ENCODE measurements around the gene CUL4A.
A peak's percentile ranks its signal among the peaks of the same experiment; 100 is the strongest.
"Not testable (repeated sequence)": the region's sequence is repeated elsewhere in the genome, so short reads cannot be mapped to it uniquely, and the experiment has no call there.

Gene CUL4A

DNA sequence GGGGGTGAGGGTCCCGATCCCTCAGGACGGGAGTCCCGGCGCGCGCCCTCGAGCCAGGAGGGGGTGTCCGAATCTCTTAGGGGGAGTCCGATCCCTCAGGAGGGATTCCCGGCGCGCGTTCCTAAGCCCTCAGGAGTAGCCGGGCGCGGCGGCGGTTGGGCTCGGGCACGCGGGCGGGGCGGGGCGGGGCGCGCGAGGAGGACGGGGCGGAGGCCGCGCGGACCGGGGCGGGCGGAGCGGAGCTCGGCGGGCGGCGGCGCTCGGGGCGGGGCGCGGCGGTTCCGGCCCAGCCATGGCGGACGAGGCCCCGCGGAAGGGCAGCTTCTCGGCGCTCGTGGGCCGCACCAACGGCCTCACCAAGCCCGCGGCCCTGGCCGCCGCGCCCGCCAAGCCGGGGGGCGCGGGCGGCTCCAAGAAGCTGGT lies at the start of gene CUL4A:
Gene CUL4A, plus strand, starts transcription at position 278 of the 423 bp plus-strand sequence. Its CDS starts 15 bp downstream, at position 293.
- Mint-ChIP-seq H3K4me1 (peaks cover 60% of the 10 kb centered on the region), H3K27me3 (ENCODE audit: low read depth, poor library complexity) (no peaks in the 10 kb centered on the region), H3K27ac (peak within 1 kb of the TSS; percentile 54), H3K36me3 (ENCODE audit: low read depth) (peaks cover 40% of the 10 kb centered on the region), H3K4me3 (peak within 1 kb of the TSS; percentile 90), H3K9me3 (no peaks in the 10 kb centered on the region)
- TF ChIP-seq, protein P1, sequence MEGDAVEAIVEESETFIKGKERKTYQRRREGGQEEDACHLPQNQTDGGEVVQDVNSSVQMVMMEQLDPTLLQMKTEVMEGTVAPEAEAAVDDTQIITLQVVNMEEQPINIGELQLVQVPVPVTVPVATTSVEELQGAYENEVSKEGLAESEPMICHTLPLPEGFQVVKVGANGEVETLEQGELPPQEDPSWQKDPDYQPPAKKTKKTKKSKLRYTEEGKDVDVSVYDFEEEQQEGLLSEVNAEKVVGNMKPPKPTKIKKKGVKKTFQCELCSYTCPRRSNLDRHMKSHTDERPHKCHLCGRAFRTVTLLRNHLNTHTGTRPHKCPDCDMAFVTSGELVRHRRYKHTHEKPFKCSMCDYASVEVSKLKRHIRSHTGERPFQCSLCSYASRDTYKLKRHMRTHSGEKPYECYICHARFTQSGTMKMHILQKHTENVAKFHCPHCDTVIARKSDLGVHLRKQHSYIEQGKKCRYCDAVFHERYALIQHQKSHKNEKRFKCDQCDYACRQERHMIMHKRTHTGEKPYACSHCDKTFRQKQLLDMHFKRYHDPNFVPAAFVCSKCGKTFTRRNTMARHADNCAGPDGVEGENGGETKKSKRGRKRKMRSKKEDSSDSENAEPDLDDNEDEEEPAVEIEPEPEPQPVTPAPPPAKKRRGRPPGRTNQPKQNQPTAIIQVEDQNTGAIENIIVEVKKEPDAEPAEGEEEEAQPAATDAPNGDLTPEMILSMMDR (IDR thresholded peaks at IDR 0.05) = no peak
- DNase-seq = peak; percentile 88

DNA sequence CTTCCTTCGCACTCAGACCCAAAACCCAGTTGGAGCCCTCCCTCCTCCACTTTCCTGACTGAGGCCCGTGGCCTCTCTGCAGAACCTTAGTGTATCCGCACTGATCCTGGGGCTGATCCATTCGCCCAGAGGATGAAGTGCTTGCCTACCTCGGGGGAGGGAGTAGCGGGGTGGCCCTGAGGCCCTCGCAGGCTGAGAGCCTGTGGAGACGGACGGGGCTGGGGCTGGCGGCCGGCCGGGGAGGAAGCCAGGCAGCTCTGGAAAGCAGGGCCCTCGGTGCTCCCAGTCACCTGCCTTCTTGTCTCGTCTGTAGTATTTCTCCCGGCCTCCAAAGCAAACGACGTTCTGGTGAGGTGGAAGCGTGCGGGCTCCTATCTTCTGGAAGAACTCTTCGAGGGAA lies 49.7 kb upstream of the CUL4A start:
- TF ChIP-seq, protein P1 (IDR thresholded peaks at IDR 0.05) = no peak
- Mint-ChIP-seq H3K27ac (no peak overlapping the region), H3K4me3 (no peak overlapping the region), H3K4me1 (peaks cover 57% of the 10 kb centered on the region), H3K9me3 (peaks cover 28% of the 10 kb centered on the region), H3K36me3 (ENCODE audit: low read depth) (peaks cover 17% of the 10 kb centered on the region), H3K27me3 (ENCODE audit: low read depth, poor library complexity) (peaks cover 39% of the 10 kb centered on the region)
- no peak for DNase-seq

DNA sequence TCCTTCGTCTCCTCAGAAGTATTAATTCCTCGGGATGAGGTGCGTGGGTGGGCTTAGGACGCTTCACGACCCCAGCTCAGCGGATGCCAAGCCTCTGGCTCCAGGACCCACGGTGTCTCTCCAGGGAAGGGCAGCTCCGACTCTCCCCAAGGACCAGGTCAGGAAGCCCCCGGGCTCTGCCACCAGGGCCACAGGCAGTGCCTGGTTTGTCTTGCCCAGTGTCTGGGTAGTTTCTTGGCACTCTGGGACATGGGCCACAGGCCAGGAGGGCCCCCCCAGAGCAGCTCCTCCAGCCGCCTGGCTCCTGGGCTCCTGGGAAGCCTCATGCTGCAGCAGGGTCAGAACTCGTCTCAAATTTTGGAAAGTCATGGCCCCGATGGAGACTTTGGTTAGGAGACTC lies 48.4 kb upstream of the CUL4A start:
- no peak overlapping the region for H3K27ac Mint-ChIP-seq
- H3K4me3 Mint-ChIP-seq = peak overlapping the region; percentile 50
- TF ChIP-seq, protein P1 (IDR thresholded peaks at IDR 0.05) = no peak
- H3K4me1 Mint-ChIP-seq = peaks cover 50% of the 10 kb centered on the region
- H3K27me3 Mint-ChIP-seq (ENCODE audit: low read depth, poor library complexity) = peaks cover 44% of the 10 kb centered on the region
- H3K9me3 Mint-ChIP-seq = peaks cover 17% of the 10 kb centered on the region
- peaks cover 21% of the 10 kb centered on the region for H3K36me3 Mint-ChIP-seq (ENCODE audit: low read depth)
- DNase-seq = no peak

DNA sequence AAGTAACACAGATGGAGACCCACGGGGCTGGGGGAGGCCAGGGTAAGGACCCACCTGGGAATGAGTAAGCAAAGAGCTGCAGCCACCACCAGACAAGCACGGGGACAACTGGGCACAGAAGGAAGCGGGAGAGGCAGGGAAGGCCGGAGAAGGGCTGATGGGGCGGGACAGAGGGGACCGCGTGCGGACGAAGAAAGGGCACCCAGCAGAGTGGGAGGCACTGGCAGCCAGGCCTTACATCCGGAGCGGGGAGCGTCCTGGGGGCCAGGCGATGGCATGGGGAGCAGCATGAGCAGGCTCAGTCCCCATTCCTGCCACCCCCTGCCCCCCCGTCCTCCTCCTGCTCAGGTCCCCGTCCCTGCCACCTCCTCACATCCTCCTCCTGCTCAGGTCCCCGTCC lies 48.0 kb upstream of the CUL4A start:
- Mint-ChIP-seq H3K4me1 (peaks cover 50% of the 10 kb centered on the region), H3K27ac (no peak overlapping the region), H3K9me3 (peaks cover 13% of the 10 kb centered on the region), H3K36me3 (ENCODE audit: low read depth) (peaks cover 26% of the 10 kb centered on the region), H3K4me3 (peak overlapping the region; percentile 50), H3K27me3 (ENCODE audit: low read depth, poor library complexity) (peaks cover 44% of the 10 kb centered on the region)
- TF ChIP-seq, protein P1 (IDR thresholded peaks at IDR 0.05) = no peak
- no peak for DNase-seq

DNA sequence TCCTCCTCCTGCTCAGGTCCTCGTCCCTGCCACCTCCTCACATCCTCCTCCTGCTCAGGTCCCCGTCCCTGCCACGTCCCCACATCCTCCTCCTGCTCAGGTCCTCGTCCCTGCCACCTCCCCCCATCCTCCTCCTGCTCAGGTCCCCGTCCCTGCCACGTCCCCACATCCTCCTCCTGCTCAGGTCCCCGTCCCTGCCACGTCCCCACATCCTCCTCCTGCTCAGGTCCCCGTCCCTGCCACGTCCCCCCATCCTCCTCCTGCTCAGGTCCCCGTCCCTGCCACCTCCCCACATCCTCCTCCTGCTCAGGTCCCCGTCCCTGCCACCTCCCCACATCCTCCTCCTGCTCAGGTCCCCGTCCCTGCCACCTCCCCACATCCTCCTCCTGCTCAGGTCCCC lies 47.4 kb upstream of the CUL4A start:
- DNase-seq, H3K4me3 Mint-ChIP-seq, H3K27ac Mint-ChIP-seq, H3K9me3 Mint-ChIP-seq: not testable (repeated sequence)
- peaks cover 31% of the 10 kb centered on the region for H3K36me3 Mint-ChIP-seq (ENCODE audit: low read depth)
- peaks cover 44% of the 10 kb centered on the region for H3K27me3 Mint-ChIP-seq (ENCODE audit: low read depth, poor library complexity)
- H3K4me1 Mint-ChIP-seq = peaks cover 49% of the 10 kb centered on the region

DNA sequence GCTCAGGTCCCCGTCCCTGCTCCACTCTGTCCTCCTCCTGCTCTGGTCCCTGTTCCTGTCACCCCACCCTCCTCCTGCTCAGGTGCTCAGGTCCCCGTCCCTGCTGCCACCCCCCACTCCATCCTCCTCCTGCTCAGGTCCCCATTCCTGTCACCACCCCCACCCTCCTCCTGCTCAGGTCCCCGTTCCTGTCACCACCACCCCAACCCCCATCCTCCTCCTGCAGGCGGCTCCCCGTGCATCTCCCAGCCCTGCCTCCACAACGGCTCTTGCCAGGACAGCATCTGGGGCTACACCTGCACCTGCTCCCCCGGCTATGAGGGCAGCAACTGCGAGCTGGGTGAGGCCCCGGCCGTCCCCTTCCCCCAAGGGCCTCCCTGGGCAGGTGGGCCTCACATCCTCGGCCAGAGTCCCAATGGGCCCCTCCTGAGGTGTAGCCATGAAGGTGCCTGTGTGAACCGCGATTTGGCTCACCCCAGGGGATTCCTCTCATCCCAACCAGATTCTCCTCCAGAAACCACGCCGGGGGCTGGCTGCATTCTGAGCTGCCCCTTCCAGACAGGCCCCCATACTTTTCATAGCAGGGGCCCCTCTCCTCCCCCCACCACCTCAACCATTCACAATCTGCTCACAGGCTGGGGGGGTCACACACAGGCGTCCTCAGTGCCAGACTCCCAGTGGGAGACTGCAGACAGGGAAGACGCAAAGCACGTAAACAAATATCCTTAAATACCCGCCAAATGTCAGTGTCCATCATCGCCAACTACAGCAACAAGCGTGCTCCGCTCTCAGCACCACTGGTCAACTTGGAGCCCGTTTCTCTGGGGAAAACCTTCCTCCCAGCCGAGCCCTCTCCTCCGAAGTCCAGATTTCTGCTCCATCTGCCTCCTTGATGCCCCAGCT lies 46.4 kb upstream of the CUL4A start:
- Mint-ChIP-seq H3K9me3 (no peaks in the 10 kb centered on the region), H3K4me3 (no peak overlapping the region), H3K27me3 (ENCODE audit: low read depth, poor library complexity) (peaks cover 40% of the 10 kb centered on the region), H3K27ac (no peak overlapping the region), H3K4me1 (peaks cover 39% of the 10 kb centered on the region), H3K36me3 (ENCODE audit: low read depth) (peaks cover 36% of the 10 kb centered on the region)
- DNase-seq = no peak
- TF ChIP-seq, protein P1 (IDR thresholded peaks at IDR 0.05) = no peak

All from nephron progenitor cell (in vitro differentiated cells).